HG03103 (cell line): ENCODE measurements around the gene CAPS.

Experiments
- ATAC-seq: cut with Tn5 transposase; IDR thresholded peaks from one replicate; pipeline ENCODE4 v1.9.1; 2021; ENCODE audit warnings: low read depth; ENCODE audit not compliant: unreplicated experiment

Gene CAPS

GRCh38 chr19:5908773-5909442 is 5.1 kb upstream of the CAPS start:
- no peak for ATAC-seq

- no peak for ATAC-seq
Observed at GRCh38 chr19:5910638-5910907, 3.5 kb upstream of the CAPS start.

- ATAC-seq, result no peak
Observed at GRCh38 chr19:5911366-5911765, 2.7 kb upstream of the CAPS start.

- ATAC-seq, result no peak
Observed at GRCh38 chr19:5914358-5914774, 312 bp downstream of the CAPS start.

- ATAC-seq, result no peak
Observed at GRCh38 chr19:5914946-5915781, 1.1 kb downstream of the CAPS start.

- ATAC-seq, result no peak
Observed at GRCh38 chr19:5915782-5916165, 1.7 kb downstream of the CAPS start.

GRCh38 chr19:5916181-5916708 is 2.2 kb downstream of the CAPS start:
- ATAC-seq, result no peak

- ATAC-seq, result no peak
Observed at GRCh38 chr19:5917431-5918107, 3.5 kb downstream of the CAPS start.

GRCh38 chr19:5918463-5919079 is 4.5 kb downstream of the CAPS start:
- ATAC-seq, result no peak

- no peak for ATAC-seq
Observed at GRCh38 chr19:5921516-5922160, 7.6 kb downstream of the CAPS start.

GRCh38 chr19:5922161-5922545 is 8.1 kb downstream of the CAPS start:
- no peak for ATAC-seq

- no peak for ATAC-seq
Observed at GRCh38 chr19:5923356-5923755, 9.3 kb downstream of the CAPS start.

- ATAC-seq, result no peak
Observed at GRCh38 chr19:5925830-5926427, 11.9 kb downstream of the CAPS start.

GRCh38 chr19:5926641-5927440 is 12.8 kb downstream of the CAPS start:
- no peak for ATAC-seq

GRCh38 chr19:5927441-5927821 is 13.4 kb downstream of the CAPS start:
- peak; percentile 51 for ATAC-seq

- no peak for ATAC-seq
Observed at GRCh38 chr19:5929179-5929578, 15.1 kb downstream of the CAPS start.

- ATAC-seq, result no peak
Observed at GRCh38 chr19:5929625-5930024, 15.6 kb downstream of the CAPS start.

- no peak for ATAC-seq
Observed at GRCh38 chr19:5931251-5931650, 17.2 kb downstream of the CAPS start.

- no peak for ATAC-seq
Observed at GRCh38 chr19:5932146-5932545, 18.1 kb downstream of the CAPS start.
